Muscle layer of colon (tissue), 2 donors: ENCODE data around the gene SH3RF2.
"Not testable (repeated sequence)": the region's sequence is repeated elsewhere in the genome, so short reads cannot be mapped to it uniquely, and the experiment has no call there.

Experiments
- H3K27ac ChIP-seq: one replicate; pipeline ENCODE4 v1.7.0; 2013; ENCODE audit warnings: low read depth, mild to moderate bottlenecking, low read length, moderate library complexity
- H3K27me3 ChIP-seq, 2 donors: one replicate each; pipeline ENCODE4 v1.7.0; 2013; ENCODE audit warnings: low read length in 2 of 2, mild to moderate bottlenecking in 2 of 2; ENCODE audit not compliant: insufficient read depth in 2 of 2, control insufficient read depth in 1 of 2
- H3K36me3 ChIP-seq: one replicate; pipeline ENCODE4 v1.7.0; 2013; ENCODE audit warnings: mild to moderate bottlenecking, low read length; ENCODE audit not compliant: insufficient read depth
- H3K4me1 ChIP-seq: one replicate; pipeline ENCODE4 v1.7.0; 2013; ENCODE audit warnings: mild to moderate bottlenecking, low read length; ENCODE audit not compliant: insufficient read depth
- H3K4me3 ChIP-seq, 2 donors: one replicate each; pipeline ENCODE4 v1.7.0; 2013; ENCODE audit warnings: low read length in 2 of 2, low read depth in 1 of 2, mild to moderate bottlenecking in 1 of 2, moderate library complexity in 1 of 2
- H3K9ac ChIP-seq: one replicate; pipeline ENCODE4 v1.7.0; 2013; ENCODE audit warnings: low read length
- H3K9me3 ChIP-seq: one replicate; pipeline ENCODE4 v1.7.0; 2013; ENCODE audit warnings: mild to moderate bottlenecking, low read length
- donor health status: abdominal sarcoma.
- donor health status: Adenocarcinoma of cecum.

The SH3RF2 gene

DNA sequence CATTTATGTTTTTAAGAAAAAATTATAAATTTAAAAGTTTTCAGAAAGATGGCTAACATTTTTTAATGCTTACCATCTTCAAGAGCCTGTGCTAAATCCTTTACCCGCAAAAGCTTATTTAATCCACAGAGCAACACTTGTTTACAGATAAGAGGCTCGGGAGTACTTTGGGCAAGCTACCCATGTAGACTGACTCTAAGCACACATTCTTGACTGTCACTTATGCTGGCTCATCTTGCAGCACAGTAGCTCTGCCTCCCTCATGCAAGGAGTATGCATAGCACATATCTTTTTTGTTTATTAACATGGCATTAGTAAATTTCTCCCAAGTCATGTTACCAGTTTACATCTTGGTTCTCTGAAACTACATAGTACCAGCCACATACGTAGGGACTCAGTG is 14.7 kb downstream of the SH3RF2 start:
- Histone ChIP-seq H3K4me3 (no peak overlapping the region), H3K27ac (no peak overlapping the region), H3K9ac (no peak overlapping the region), H3K27me3 (no peaks in the 10 kb centered on the region), H3K4me1 (no peaks in the 10 kb centered on the region), H3K9me3 (no peaks in the 10 kb centered on the region), H3K36me3 (no peaks in the 10 kb centered on the region)

DNA sequence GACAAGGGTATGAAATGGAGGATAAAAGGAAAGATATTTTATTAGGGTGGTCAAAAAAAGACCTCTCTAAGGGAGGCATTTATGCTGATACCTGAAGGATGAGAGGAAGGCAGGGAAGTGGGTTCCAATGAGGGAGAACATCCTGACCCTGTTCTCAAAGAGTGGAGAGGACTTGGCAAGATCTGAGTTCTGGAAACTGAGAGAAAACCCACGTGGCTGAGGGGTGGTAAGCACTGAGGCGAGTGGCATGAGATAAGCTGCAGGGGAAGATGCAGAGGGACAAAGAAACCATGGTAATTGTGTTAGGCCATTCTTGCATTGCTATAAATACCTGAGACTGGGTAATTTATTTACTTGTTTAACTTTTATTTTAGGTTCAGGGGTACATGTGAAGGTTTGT is 16.8 kb downstream of the SH3RF2 start:
- Histone ChIP-seq H3K9ac (no peak overlapping the region), H3K27ac (no peak overlapping the region), H3K4me1 (no peaks in the 10 kb centered on the region), H3K27me3 (no peaks in the 10 kb centered on the region), H3K36me3 (no peaks in the 10 kb centered on the region), H3K9me3 (no peaks in the 10 kb centered on the region), H3K4me3 (no peak overlapping the region)

DNA sequence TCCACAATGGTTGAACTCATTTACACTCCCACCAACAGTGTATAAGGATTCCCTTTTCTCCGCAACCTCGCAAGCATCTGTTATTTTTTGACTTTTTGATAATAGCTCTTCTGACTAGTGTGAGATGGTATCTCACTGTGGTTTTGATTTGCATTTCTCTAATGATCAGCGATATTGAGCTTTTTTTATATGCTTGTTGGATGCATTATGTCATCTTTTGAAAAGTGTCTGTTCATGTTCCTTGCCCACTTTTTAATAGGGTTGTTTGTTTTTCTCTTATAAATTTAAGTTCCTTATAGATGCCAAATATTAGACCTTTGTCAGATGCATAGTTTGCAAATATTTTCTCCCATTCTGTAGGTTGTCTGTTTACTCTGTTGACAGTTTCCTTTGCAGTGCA is 17.8 kb downstream of the SH3RF2 start:
- not testable (repeated sequence) for H3K27ac ChIP-seq

DNA sequence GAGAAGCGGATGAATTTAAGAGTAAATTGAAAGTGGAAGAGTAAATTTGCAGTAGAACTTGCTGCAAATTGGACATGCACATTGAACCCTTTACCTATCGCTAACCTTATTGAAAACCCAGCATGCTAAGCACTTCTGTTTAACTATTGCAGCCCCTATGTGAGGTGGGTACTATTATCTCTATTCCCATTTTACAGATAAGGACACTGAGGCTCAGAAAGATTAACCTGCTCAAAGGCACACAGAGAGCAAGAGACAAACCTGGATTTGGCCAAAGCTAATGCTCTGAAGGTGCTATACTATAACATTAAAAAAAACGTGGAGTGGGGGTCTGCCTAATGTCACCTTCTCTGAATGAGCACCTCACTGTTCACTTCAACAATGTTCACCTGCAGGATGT is 21.0 kb downstream of the SH3RF2 start:
- no peak overlapping the region for H3K27ac ChIP-seq
- no peaks in the 10 kb centered on the region for H3K36me3 ChIP-seq
- H3K27me3 ChIP-seq = no peaks in the 10 kb centered on the region
- no peak overlapping the region for H3K9ac ChIP-seq
- no peaks in the 10 kb centered on the region for H3K4me1 ChIP-seq
- no peaks in the 10 kb centered on the region for H3K9me3 ChIP-seq
- H3K4me3 ChIP-seq = no peak overlapping the region

More for the DNA sequence above, 17.8 kb downstream of the SH3RF2 start:
- H3K27me3 ChIP-seq, H3K9ac ChIP-seq, H3K36me3 ChIP-seq, H3K4me3 ChIP-seq, H3K9me3 ChIP-seq, H3K4me1 ChIP-seq: not testable (repeated sequence)

DNA sequence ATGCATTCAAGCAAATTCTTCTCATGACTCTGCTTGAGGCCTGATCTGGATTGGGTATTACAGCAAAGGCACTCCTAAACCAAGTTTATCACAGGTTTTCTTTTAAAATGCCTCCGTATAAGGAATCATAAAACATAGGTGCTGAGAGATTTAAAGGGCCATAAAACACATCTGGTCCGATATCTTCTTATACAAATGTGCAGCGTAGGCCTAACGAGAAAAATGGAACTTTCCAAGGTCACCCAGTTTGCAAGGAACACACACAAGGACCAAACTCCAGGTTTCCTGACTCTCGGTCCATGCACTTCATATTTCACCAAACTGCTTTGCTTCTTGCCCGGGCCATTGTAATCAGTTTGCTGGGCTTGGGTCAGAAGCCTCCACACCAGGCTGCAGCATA is 22.1 kb downstream of the SH3RF2 start:
- Histone ChIP-seq H3K4me1 (no peaks in the 10 kb centered on the region), H3K36me3 (no peaks in the 10 kb centered on the region), H3K9me3 (no peaks in the 10 kb centered on the region), H3K27ac (no peak overlapping the region), H3K9ac (no peak overlapping the region), H3K27me3 (no peaks in the 10 kb centered on the region), H3K4me3 (no peak overlapping the region)

DNA sequence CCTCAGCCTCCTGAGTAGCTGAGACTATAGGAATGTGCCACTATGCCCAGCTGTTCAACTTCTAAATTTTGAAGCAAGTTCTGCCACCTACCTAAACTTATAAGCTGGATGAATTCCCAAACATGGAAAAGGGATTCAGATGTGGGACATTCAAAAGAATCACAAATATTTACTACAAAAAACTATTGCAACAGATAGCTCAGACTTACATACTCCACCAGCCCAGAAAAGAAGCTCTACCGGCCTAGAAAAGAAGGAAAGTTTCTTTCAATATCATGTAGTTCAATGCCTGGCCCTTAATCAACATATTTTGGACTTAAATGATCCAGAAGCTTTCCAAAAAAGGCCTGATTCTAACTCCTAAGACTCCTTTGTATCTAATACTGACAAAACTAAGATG is 23.8 kb downstream of the SH3RF2 start:
- no peaks in the 10 kb centered on the region for H3K9me3 ChIP-seq
- H3K27me3 ChIP-seq = no peaks in the 10 kb centered on the region
- no peak overlapping the region for H3K9ac ChIP-seq
- no peaks in the 10 kb centered on the region for H3K36me3 ChIP-seq
- H3K4me1 ChIP-seq = no peaks in the 10 kb centered on the region
- H3K4me3 ChIP-seq = no peak overlapping the region
- H3K27ac ChIP-seq = no peak overlapping the region

DNA sequence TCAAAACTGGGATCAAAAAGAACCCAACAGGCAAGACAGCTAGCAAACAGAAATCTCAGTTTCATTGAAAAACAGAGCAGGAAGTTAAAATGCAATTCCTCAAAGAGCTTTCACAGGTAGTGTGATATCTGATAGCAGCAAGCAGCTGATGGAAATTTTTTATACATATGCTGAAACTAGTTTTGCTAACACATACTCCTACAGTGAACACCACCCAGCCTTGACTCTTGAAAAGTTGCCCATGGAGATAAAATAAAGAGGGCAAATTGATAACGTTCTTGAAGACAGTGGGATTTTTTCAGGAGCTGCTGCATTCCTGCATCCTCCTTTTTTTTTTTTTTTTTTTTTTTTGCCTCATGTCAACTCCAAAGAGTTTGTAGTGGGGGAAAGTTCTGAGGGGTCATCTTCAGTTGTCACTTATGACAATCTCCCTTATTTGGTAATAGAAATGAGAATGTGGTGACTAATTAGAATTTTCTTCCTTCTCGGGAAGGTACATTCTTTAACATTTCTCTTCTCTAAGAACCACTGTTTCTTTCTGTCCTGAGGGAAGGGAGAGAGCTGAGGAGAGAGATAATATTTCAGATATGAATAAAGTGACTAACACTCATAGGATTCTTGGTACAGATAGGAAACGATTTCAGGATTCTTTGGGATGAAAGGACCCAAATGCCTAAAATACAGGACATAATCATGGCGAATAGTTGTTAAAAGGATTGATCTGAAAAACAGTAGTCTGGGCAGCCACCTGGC is 24.6 kb downstream of the SH3RF2 start:
- Histone ChIP-seq H3K27me3 (no peaks in the 10 kb centered on the region), H3K36me3 (no peaks in the 10 kb centered on the region), H3K4me3 (no peak overlapping the region), H3K27ac (no peak overlapping the region), H3K9ac (no peak overlapping the region), H3K9me3 (no peaks in the 10 kb centered on the region), H3K4me1 (no peaks in the 10 kb centered on the region)

DNA sequence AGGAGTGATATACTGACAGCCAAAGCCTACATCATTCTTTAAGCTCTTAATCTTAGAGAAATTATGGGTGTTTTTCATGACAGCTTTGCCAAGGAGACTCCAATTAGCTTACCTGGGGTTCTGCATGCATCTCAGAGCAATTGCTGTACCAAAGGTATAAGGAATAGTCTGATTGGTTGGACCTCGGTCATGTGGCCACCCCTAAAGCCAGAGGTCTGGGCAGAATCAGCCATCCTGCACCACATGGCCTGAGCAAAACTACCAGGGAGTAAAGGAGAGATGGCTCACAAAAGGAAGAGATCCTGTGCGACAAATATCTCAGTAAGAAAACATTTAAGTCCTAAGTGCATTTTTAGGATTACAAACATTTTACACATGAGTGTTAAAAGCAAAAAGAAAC is 25.6 kb downstream of the SH3RF2 start:
- Histone ChIP-seq H3K9me3 (no peaks in the 10 kb centered on the region), H3K4me3 (no peak overlapping the region), H3K4me1 (no peaks in the 10 kb centered on the region), H3K27ac (no peak overlapping the region), H3K27me3 (no peaks in the 10 kb centered on the region), H3K36me3 (no peaks in the 10 kb centered on the region), H3K9ac (no peak overlapping the region)

DNA sequence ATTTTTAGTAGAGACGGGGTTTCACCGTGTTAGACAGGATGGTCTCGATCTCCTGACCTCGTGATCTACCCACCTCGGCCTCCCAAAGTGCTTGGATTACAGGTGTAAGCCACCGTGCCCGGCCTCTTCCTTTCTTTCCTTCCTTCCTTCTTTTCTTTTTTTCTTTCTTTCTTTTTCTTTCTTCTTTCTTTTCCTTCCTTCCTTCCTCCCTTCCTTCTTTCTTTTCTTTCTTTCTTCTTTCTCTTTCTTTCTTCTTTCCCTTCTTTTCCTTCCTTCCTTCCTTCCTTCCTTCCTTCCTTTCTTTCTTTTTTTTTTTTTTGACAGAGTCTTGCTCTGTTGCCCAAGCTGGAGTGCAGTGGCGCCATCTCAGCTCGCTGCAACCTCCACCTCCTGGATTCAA is 27.6 kb downstream of the SH3RF2 start:
- not testable (repeated sequence) for H3K36me3 ChIP-seq, H3K27ac ChIP-seq, H3K9ac ChIP-seq, H3K9me3 ChIP-seq, H3K4me3 ChIP-seq, H3K27me3 ChIP-seq, H3K4me1 ChIP-seq

DNA sequence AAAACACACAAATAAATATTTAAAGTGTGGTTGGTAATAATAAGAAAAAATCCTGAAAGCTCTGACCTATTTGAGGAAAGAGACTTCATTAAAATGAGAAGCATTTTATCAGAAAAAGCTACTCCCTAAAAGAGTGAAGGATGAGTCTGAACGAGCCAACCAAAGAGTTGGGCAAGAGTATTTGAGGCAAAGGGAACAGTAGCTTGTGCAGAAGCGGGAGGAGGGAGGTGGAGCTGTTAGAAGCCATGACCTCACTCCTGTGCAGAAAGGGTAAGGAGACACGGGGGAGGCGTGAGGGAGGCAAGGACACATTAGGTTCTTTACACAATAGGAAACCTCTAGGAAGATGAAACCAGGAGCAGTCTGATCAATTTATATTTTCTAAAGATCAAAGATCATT is 29.4 kb downstream of the SH3RF2 start:
- Histone ChIP-seq H3K9ac (no peak overlapping the region), H3K4me3 (no peak overlapping the region), H3K27me3 (no peaks in the 10 kb centered on the region), H3K9me3 (no peaks in the 10 kb centered on the region), H3K4me1 (no peaks in the 10 kb centered on the region), H3K36me3 (no peaks in the 10 kb centered on the region), H3K27ac (no peak overlapping the region)

DNA sequence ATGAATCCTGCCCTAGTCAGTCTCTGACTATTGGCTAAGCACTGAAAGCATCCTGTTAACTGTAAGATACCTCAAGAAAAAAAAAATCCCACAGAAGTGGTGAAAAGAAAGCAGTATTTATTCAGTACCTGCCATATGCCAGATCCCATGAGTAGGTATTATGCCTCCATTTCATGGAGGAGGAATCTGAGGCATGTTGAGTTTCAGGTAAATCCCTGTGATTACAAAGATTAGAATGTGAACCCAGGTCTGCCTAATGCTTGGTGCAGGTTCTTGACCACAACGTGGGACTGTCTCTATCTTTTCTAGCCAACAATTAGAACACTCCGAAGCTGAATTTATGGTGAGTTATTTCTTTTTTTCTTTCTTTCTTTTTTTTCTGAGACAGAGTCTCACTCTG is 30.9 kb downstream of the SH3RF2 start:
- no peaks in the 10 kb centered on the region for H3K9me3 ChIP-seq
- H3K27me3 ChIP-seq = no peaks in the 10 kb centered on the region
- H3K4me1 ChIP-seq = no peaks in the 10 kb centered on the region
- no peaks in the 10 kb centered on the region for H3K36me3 ChIP-seq
- H3K27ac ChIP-seq = no peak overlapping the region
- no peak overlapping the region for H3K4me3 ChIP-seq
- no peak overlapping the region for H3K9ac ChIP-seq

DNA sequence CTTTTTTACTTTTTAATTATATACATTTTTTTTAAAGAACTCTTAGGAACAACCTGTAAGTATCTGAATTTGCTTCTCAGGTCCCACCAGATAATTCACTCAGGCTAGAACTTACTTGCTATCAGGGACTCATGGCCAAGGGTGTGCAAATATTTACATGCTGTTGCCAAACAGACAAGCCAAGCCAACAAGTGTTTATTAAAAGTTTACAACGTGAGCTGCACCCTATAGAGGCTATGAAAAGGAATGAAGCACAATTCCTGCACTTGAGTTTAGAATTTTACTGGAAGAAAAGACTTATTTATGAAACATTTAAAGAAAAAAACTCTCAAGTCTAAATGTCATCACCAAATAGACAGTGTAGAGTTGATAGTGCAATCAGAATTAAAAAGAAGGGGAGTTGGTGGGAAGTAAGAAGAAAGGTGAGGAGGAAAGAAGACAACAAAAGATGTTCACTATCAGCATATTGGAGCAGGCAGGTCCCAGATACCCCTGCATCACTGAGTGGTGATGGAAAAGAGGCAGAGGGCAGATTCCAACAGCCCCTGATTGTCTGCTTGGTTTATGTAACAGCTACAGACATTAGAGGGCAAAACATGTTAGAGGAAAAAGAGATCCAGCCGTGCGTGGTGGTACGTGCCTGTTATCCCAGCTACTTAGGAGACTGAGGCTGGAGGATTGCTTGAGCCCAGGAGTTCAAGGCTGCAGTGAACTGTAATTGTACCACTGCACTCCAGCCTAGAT is 32.8 kb downstream of the SH3RF2 start:
- no peak overlapping the region for H3K9ac ChIP-seq
- H3K27ac ChIP-seq = no peak overlapping the region
- H3K4me1 ChIP-seq = no peaks in the 10 kb centered on the region
- H3K27me3 ChIP-seq = no peaks in the 10 kb centered on the region
- H3K4me3 ChIP-seq = no peak overlapping the region
- no peaks in the 10 kb centered on the region for H3K9me3 ChIP-seq
- H3K36me3 ChIP-seq = no peaks in the 10 kb centered on the region
